Stomach (tissue), 4 donors: Measurements from ENCODE around the gene SMAD5.

Experiments
- CTCF ChIP-seq, 7 experiments: fragments of 450-650 bp in 4 of 7; fragments of 200-600 bp in 3 of 7; sonication (generic) in 3 of 7; IDR thresholded peaks; one replicate each; pipeline ENCODE4 v1.5.1; 2016 to 2019; ENCODE audit warnings: antibody characterized with exemption in 7 of 7, control low read depth in 2 of 7, mild to moderate bottlenecking in 1 of 7
- EP300 ChIP-seq: sonication (generic); formaldehyde crosslinking; IDR thresholded peaks from one replicate; pipeline ENCODE4 v1.6.1; 2017; ENCODE audit warnings: antibody characterized with exemption
- POLR2A ChIP-seq, 4 donors: fragments of 450-650 bp; IDR thresholded peaks; one replicate each; pipeline ENCODE4 v1.6.1; 2016; ENCODE audit warnings: antibody characterized with exemption in 4 of 4, control low read depth in 2 of 4, mild to moderate bottlenecking in 1 of 4, moderate library complexity in 1 of 4
- POLR2AphosphoS5 ChIP-seq, 3 donors: sonication (generic); formaldehyde crosslinking; IDR thresholded peaks; one replicate each; pipeline ENCODE4 v1.6.1; 2016; ENCODE audit warnings: antibody characterized with exemption in 3 of 3

GRCh38 chr5:136211282-136212040 is 78.8 kb downstream of the SMAD5 start:
- TF ChIP-seq CTCF (IDR thresholded peaks at IDR 0.05) (no peak), POLR2AphosphoS5 (IDR thresholded peaks at IDR 0.05) (no peak), EP300 (no peak), POLR2A (IDR thresholded peaks at IDR 0.05) (no peak)
